ENCODE data around the gene EXT2.

Gene EXT2

GRCh38 chr11:44275241-44275640 is 179.8 kb downstream of the EXT2 start:
- Histone ChIP-seq H3K4me1 (ENCODE audit: control insufficient read depth, low read length) (no peaks in the 10 kb centered on the region), H3K27ac (ENCODE audit: low read depth, low read length) (no peak overlapping the region), H3K27me3 (ENCODE audit: control insufficient read depth, low read length) (no peaks in the 10 kb centered on the region), H3K36me3 (ENCODE audit: control insufficient read depth, low read length) (no peaks in the 10 kb centered on the region), H3K4me2 (ENCODE audit: low read length) (no peak overlapping the region), H3K9me2 (replicated peaks; ENCODE audit: control insufficient read depth, low read length) (no peaks in the 10 kb centered on the region), H3K9me3 (ENCODE audit: control insufficient read depth, insufficient read depth, low read length) (no peaks in the 10 kb centered on the region), H3K79me2 (ENCODE audit: control insufficient read depth, low read length) (no peaks in the 10 kb centered on the region), H3F3A (ENCODE audit: control insufficient read depth, insufficient read depth) (no peaks in the 10 kb centered on the region), H4K20me1 (ENCODE audit: control insufficient read depth, insufficient read depth, low read depth, low read length) (no peaks in the 10 kb centered on the region), H3K4me3 (ENCODE audit: low read length) (no peak overlapping the region)
- TF ChIP-seq EZH2phosphoT487 (IDR thresholded peaks at IDR 0.05; ENCODE audit: borderline replicate concordance, low read length): no peak
- TF ChIP-seq, protein P1, sequence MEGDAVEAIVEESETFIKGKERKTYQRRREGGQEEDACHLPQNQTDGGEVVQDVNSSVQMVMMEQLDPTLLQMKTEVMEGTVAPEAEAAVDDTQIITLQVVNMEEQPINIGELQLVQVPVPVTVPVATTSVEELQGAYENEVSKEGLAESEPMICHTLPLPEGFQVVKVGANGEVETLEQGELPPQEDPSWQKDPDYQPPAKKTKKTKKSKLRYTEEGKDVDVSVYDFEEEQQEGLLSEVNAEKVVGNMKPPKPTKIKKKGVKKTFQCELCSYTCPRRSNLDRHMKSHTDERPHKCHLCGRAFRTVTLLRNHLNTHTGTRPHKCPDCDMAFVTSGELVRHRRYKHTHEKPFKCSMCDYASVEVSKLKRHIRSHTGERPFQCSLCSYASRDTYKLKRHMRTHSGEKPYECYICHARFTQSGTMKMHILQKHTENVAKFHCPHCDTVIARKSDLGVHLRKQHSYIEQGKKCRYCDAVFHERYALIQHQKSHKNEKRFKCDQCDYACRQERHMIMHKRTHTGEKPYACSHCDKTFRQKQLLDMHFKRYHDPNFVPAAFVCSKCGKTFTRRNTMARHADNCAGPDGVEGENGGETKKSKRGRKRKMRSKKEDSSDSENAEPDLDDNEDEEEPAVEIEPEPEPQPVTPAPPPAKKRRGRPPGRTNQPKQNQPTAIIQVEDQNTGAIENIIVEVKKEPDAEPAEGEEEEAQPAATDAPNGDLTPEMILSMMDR (IDR thresholded peaks at IDR 0.05; ENCODE audit: low read depth, low read length, poor library complexity, severe bottlenecking): no peak

- H3K79me2 ChIP-seq (ENCODE audit: control insufficient read depth, low read length): no peaks in the 10 kb centered on the region
- H3K9me2 ChIP-seq (replicated peaks; ENCODE audit: control insufficient read depth, low read length): no peaks in the 10 kb centered on the region
- no peaks in the 10 kb centered on the region for H3K9me3 ChIP-seq (ENCODE audit: control insufficient read depth, insufficient read depth, low read length)
- TF ChIP-seq, protein P1 (IDR thresholded peaks at IDR 0.05; ENCODE audit: low read depth, low read length, poor library complexity, severe bottlenecking): no peak
- TF ChIP-seq EZH2phosphoT487 (IDR thresholded peaks at IDR 0.05; ENCODE audit: borderline replicate concordance, low read length): no peak
- no peaks in the 10 kb centered on the region for H4K20me1 ChIP-seq (ENCODE audit: control insufficient read depth, insufficient read depth, low read depth, low read length)
- no peak overlapping the region for H3K27ac ChIP-seq (ENCODE audit: low read depth, low read length)
- H3K4me2 ChIP-seq (ENCODE audit: low read length): no peak overlapping the region
- H3K27me3 ChIP-seq (ENCODE audit: control insufficient read depth, low read length): no peaks in the 10 kb centered on the region
- H3F3A ChIP-seq (ENCODE audit: control insufficient read depth, insufficient read depth): no peaks in the 10 kb centered on the region
- H3K4me1 ChIP-seq (ENCODE audit: control insufficient read depth, low read length): no peaks in the 10 kb centered on the region
- H3K4me3 ChIP-seq (ENCODE audit: low read length): no peak overlapping the region
- no peaks in the 10 kb centered on the region for H3K36me3 ChIP-seq (ENCODE audit: control insufficient read depth, low read length)
These were observed 180.6 kb downstream of the EXT2 start for GRCh38 chr11:44275961-44276550.

- Histone ChIP-seq H3K9me3 (ENCODE audit: control insufficient read depth, insufficient read depth, low read length) (no peaks in the 10 kb centered on the region), H3K79me2 (ENCODE audit: control insufficient read depth, low read length) (no peaks in the 10 kb centered on the region), H3F3A (ENCODE audit: control insufficient read depth, insufficient read depth) (no peaks in the 10 kb centered on the region), H3K4me2 (ENCODE audit: low read length) (no peak overlapping the region), H3K36me3 (ENCODE audit: control insufficient read depth, low read length) (no peaks in the 10 kb centered on the region), H3K27me3 (ENCODE audit: control insufficient read depth, low read length) (no peaks in the 10 kb centered on the region), H3K4me1 (ENCODE audit: control insufficient read depth, low read length) (no peaks in the 10 kb centered on the region), H4K20me1 (ENCODE audit: control insufficient read depth, insufficient read depth, low read depth, low read length) (no peaks in the 10 kb centered on the region), H3K4me3 (ENCODE audit: low read length) (no peak overlapping the region), H3K9me2 (replicated peaks; ENCODE audit: control insufficient read depth, low read length) (no peaks in the 10 kb centered on the region), H3K27ac (ENCODE audit: low read depth, low read length) (no peak overlapping the region)
- TF ChIP-seq, protein P1 (IDR thresholded peaks at IDR 0.05; ENCODE audit: low read depth, low read length, poor library complexity, severe bottlenecking): no peak
- TF ChIP-seq EZH2phosphoT487 (IDR thresholded peaks at IDR 0.05; ENCODE audit: borderline replicate concordance, low read length): no peak
These were observed 182.0 kb downstream of the EXT2 start for GRCh38 chr11:44277196-44278090.

All from DOHH2 (cell line).